Erythroblast (primary cell): ENCODE measurements around the gene SLC13A3.

Experiments
- GATA1 ChIP-seq: IDR thresholded peaks from 2 replicates; pipeline ENCODE4 v1.6.1; 2011; ENCODE audit warnings: low read depth, mild to moderate bottlenecking, control low read depth, low read length, moderate library complexity
- POLR2A ChIP-seq: IDR thresholded peaks from 2 replicates; pipeline ENCODE4 v1.6.1; 2011; ENCODE audit warnings: mild to moderate bottlenecking, low read length

DNA sequence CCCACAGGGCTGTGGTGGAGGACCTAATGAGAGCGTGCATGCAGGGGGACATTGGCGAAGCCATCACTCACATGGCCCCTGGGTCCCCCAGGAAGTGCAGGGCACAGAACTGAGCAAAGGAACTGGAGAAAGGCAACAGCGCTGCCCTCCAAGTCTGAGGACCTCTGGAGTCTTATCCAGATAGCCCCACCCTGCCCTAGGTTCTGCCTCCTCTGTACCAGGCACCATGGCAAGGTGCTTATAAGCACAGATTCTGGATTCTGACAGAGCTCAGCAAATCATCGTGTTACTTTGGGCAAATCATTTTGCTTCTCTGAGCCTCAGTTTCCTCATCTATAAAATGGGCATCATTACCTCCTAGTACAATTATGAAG, 44.5 kb downstream of the SLC13A3 start:
- no peak for TF ChIP-seq POLR2A
- no peak for TF ChIP-seq GATA1
